Mammary epithelial cell (primary cell): ENCODE data around the gene GBE1.

Experiments used
- EZH2 ChIP-seq: IDR thresholded peaks from 2 replicates; pipeline ENCODE4 v1.6.1; 2012; ENCODE audit warnings: low read length, inconsistent platforms, borderline replicate concordance
- TF ChIP-seq, protein P1 (sequence below), 2 donors: IDR thresholded peaks in 1 of 2; conservative IDR thresholded peaks in 1 of 2; 2 replicates each; pipeline ENCODE4 v1.5.1; 2011 to 2012; ENCODE audit warnings: inconsistent platforms in 2 of 2, low read length in 2 of 2, mild to moderate bottlenecking in 2 of 2, control low read depth in 1 of 2, low read depth in 1 of 2; ENCODE audit not compliant: insufficient read depth in 1 of 2; ENCODE audit errors: extremely low read depth in 1 of 2

DNA sequence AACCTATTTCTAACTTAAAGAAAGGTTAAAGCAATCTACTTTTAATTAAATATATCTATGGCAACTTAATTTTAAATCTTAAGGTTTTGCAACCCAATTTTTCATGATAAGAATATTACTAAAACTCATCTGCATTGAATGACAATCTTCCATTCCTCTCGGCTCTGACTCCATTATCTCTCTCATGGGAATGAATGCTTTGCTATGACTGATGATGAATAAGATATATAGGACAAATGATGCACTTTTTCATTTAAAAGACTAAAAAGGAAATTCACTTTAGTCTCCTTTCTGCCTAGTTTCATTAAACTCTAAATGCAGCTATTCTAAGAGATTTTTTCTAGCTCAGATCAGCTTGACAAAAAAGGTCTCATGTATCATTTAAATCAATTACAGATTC, 68.7 kb downstream of the GBE1 start:
- TF ChIP-seq, protein P1, sequence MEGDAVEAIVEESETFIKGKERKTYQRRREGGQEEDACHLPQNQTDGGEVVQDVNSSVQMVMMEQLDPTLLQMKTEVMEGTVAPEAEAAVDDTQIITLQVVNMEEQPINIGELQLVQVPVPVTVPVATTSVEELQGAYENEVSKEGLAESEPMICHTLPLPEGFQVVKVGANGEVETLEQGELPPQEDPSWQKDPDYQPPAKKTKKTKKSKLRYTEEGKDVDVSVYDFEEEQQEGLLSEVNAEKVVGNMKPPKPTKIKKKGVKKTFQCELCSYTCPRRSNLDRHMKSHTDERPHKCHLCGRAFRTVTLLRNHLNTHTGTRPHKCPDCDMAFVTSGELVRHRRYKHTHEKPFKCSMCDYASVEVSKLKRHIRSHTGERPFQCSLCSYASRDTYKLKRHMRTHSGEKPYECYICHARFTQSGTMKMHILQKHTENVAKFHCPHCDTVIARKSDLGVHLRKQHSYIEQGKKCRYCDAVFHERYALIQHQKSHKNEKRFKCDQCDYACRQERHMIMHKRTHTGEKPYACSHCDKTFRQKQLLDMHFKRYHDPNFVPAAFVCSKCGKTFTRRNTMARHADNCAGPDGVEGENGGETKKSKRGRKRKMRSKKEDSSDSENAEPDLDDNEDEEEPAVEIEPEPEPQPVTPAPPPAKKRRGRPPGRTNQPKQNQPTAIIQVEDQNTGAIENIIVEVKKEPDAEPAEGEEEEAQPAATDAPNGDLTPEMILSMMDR (conservative IDR thresholded peaks at IDR 0.05 in 1 of 2, IDR thresholded peaks at IDR 0.05 in 1 of 2; ENCODE audit: extremely low read depth in 1 of 2, insufficient read depth in 1 of 2, low read depth in 1 of 2, low read length in 2 of 2), result no peak
- TF ChIP-seq EZH2, result no peak
